ENCODE results near the gene ASIC2.

- TF ChIP-seq CTCF (IDR thresholded peaks at IDR 0.05; ENCODE audit: insufficient read depth, low read length, poor library complexity, severe bottlenecking) (no peak), EZH2phosphoT487 (conservative IDR thresholded peaks at IDR 0.05; ENCODE audit: low read length) (no peak)
Observed at GRCh38 chr17:33266116-33266515, 27.0 kb downstream of the ASIC2 start.

Data from SU-DHL-6 (cell line).